ENCODE results near the gene DDX39A.
"Not testable (repeated sequence)": the region's sequence is repeated elsewhere in the genome, so short reads cannot be mapped to it uniquely, and the experiment has no call there.

The DDX39A gene

DNA sequence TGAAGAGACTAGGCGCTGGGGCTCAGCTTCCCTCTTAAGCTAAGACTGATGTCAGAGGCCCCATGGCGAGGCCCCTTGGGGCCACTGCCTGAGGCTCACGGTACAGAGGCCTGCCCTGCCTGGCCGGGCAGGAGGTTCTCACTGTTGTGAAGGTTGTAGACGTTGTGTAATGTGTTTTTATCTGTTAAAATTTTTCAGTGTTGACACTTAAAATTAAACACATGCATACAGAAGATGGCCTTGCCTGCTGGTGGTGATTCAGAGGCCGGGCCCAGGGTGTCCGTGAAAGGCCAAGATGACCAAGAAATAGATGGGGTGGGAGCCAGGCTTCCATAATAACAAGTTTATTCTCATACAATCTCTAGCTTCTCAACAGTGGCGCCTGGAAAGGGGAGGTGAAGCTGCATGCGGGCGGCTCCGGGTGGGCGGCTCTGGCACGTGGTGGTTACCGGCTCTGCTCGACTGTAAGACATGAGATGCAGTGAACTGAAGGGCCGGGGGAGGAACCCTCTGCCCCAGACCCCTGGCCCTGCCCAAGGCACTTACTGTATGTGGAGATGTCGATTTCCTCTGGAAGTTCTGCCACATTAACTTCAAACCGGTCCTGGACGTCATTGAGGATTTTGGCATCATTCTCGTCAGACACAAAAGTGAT, 10.5 kb downstream of the DDX39A start:
- no peak for DNase-seq (ENCODE audit: low read depth)

DNA sequence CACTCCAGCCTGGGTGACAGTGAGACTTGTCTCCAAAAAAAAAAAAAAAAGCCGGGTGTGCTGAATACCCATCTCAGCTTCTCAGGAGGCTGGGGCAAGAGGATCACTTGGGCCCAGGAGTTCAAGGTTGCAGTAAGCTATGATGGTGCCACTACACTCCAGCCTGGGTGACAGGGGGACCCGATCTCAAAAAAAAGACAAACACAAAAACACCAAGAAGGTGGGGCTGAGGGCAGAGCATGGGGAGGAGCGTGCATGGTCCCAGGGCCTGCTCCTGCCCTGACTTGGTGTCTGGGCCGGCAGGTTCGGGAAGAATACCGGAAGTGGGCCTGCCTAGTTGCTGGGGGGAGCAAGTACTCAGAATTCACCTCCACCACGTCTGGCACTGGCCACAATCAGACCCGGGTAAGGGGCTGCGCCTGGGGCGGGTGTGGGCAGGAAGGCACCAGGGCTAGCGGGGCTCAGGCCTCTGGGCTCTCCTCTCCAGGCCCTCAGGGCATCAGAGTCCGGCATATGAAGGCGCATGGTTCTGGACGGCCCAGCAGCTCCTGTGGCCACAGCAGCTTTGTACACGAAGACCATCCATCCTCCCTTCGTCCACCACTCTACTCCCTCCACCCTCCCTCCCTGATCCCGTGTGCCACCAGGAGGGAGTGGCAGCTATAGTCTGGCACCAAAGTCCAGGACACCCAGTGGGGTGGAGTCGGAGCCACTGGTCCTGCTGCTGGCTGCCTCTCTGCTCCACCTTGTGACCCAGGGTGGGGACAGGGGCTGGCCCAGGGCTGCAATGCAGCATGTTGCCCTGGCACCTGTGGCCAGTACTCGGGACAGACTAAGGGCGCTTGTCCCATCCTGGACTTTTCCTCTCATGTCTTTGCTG, 11.3 kb downstream of the DDX39A start:
- no peak for DNase-seq (ENCODE audit: low read depth)

DNA sequence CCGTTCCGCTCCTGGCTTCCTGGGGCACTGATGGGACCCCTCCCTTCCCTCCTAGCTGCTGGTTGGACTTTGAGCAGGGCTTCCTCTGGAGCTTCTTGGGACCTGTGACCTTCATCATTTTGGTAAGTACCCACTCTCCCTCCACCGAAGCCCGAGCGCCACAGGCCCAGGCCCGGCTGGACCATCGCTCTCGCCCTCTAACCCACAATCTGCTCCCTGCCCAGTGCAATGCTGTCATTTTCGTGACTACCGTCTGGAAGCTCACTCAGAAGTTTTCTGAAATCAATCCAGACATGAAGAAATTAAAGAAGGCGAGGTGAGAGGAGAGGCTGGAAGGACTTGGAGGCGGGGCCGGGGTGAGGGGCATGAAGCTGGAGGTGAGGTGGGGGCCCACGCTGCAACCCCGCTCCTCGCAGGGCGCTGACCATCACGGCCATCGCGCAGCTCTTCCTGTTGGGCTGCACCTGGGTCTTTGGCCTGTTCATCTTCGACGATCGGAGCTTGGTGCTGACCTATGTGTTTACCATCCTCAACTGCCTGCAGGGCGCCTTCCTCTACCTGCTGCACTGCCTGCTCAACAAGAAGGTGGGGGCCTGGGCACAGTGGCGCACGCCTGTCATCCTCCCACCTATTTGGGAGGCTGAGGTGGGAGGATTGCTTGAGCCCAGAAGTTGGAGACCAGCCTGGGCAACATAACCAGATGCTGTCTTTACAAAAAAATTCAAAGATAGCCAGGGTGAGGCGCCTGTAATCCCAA, 12.3 kb downstream of the DDX39A start:
- no peak for DNase-seq (ENCODE audit: low read depth)

DNA sequence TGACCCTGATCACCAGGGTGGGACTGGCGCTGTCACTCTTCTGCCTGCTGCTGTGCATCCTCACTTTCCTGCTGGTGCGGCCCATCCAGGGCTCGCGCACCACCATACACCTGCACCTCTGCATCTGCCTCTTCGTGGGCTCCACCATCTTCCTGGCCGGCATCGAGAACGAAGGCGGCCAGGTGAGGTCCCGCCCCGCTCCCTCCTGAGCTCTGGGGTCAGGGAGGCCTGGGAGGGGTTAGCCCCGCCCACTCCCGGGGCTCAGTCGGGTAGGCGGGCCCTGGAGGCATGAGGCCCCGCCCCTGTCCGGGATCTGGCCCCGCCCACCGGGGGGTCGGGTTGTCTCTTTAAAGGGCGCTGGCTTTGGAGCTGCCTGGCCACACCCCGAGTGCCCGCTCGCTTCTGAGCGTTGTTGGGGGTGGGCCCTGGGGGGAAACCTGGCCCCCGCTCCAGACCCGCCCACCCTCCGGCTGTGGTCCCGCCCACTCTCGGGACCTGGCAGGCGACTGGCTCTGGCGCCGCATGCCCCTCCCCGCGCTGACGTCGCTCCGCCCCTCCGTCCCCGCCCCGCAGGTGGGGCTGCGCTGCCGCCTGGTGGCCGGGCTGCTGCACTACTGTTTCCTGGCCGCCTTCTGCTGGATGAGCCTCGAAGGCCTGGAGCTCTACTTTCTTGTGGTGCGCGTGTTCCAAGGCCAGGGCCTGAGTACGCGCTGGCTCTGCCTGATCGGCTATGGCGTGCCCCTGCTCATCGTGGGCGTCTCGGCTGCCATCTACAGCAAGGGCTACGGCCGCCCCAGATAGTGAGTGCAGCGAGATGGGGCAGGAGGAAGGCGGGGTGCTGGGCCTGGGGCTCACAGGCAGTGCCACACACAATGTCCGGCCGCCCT, 13.1 kb downstream of the DDX39A start:
- DNase-seq (ENCODE audit: low read depth), result peak; percentile 93

DNA sequence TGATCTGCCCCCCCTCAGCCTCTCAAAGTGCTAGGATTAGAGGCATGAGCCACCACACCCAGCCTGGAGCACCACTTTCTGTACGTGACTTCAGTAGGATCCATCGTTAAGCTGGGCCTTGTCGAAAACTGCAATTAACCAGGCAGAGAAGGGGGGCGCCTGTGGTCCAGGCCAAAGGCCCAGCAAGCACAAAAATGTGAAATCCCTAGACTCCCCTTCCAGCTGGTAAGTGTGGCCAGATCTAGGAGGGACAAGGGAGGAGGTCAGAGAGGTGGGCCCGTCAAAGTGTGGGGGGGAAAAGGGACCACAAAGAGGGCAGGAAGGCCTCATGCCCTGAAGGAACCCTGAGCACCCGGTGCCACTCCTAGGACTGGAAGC, 13.8 kb downstream of the DDX39A start:
- no peak for DNase-seq (ENCODE audit: low read depth)

DNA sequence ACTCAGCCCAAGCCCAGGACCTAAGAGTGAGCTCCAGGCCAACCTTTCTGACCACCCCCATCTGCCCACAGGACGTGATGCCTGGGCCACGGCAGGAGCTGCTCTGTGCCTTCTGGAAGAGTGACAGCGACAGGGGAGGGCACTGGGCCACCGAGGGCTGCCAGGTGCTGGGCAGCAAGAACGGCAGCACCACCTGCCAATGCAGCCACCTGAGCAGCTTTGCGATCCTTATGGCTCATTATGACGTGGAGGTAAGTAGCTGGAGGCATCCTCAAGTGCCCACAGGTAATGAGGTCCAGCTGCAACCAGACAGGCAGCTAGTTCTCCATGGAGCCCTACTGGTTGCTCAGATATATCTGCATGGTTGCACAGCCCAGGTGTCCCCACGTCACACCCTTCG, 14.8 kb downstream of the DDX39A start:
- DNase-seq (ENCODE audit: low read depth), result no peak

DNA sequence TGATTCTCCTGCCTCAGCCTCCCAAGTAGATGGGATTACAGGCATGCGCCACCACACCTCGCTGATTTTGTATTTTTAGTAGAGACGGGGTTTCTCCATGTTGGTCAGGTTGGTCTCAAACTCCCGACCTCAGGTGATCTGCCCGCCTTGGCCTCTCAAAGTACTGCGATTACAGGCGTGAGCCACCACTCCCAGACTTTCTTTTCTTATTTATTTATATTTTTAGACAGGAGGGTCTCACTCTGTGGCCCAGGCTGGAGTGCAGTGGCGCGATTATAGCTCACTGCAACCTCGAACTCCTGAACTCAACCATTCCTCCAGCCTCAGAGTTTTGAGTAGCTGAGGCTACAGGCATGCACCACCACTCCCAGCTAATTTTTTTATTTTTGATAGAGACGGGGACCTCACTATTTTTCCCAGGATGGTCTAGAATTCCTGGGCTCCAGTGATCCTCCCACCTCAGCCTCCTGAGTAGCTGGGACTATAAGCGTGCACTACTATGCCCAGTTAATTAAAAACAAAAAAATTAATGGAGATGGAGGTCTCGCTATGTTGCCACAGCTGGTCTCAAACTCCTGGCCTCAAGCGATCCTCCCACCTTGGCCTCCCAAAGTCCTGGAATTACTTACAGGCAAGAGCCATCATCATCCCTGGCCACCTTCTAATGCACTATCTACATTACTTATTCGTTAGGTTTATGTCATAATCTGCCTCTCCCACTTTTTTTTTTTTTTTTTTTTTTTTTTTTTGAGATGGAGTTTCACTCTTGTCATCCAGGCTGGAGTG, 15.8 kb downstream of the DDX39A start:
- DNase-seq (ENCODE audit: low read depth), result not testable (repeated sequence)

DNA sequence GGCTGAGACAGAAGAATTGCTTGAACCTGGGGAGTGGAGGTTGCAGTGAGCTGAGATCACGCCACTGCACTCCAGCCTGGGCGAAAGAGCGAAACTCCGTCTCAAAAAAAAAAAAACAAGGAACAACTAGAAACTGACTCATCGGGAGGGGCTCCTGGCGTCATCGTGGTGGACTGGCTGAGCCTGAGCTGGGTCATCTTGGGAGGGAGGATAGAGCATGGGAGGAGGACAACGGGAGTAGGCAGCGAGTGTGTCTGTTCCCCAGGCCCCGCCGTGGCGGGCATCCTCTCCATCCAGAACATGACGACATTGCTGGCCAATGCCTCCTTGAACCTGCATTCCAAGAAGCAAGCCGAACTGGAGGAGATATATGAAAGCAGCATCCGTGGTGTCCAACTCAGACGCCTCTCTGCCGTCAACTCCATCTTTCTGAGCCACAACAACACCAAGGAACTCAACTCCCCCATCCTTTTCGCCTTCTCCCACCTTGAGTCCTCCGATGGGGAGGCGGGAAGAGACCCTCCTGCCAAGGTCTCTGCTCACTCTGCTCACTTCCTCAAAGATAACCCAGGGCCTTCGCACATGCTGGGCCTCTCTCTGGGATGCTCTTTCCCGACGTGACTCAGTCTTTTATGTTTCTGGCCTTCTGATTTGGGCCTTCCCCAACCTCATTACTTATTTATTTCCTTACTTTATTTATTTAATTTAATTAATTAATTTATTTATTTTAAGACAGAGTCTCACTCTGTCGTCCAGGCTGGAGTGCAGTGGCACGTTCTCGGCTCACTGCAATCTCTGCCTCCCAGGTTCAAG, 16.6 kb downstream of the DDX39A start:
- no peak for DNase-seq (ENCODE audit: low read depth)

DNA sequence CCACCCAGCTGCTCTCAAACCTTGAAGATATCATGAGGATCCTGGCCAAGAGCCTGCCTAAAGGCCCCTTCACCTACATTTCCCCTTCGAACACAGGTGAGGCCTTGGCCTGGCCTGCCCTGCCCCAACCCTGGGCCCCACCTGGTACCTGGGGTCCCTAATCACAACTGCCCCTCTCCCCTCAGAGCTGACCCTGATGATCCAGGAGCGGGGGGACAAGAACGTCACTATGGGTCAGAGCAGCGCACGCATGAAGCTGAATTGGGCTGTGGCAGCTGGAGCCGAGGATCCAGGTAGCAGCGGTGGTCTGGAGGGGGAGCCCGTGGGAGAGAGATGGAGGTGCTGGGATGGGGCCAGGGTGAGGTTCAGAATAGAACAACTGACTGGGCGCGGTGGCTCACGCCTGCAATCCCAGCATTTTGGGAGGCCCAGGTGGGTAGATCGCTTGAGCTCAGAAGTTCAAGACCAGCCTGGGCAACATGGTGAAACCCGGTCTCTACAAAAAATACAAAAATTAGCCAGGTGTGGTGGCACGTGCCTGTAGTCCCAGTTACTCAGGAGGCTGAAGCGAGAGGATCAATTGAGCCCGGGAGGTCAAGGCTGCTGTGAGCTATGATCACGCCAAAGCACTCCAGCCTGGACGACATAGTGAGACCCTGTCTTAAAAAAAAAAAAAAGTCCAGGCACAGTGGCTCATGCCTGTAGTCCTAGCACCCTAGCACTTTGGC, 17.5 kb downstream of the DDX39A start:
- DNase-seq (ENCODE audit: low read depth), result no peak

DNA sequence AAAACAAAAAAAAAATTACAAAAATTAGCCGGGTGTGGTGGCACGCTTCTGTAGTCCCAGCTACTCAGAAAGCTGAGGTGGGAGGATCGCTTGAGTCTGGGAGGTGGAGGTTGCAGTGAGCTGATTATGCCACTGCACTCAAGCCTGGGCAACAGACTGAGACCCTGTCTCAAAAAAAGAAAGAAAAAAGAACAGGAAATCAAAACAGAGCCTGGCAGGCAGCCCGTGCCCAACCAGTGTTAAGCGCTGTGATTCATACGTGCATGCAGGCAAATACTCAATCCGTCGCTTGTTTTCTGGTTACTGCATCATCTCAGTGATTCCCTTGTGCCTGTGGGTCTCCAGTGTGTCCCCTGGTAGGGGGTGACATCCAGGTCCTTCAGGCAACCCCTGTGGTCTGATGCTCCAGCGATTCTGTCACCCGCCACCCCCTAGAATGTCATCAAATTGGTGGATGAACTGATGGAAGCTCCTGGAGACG, 18.1 kb downstream of the DDX39A start:
- DNase-seq (ENCODE audit: low read depth), result no peak

DNA sequence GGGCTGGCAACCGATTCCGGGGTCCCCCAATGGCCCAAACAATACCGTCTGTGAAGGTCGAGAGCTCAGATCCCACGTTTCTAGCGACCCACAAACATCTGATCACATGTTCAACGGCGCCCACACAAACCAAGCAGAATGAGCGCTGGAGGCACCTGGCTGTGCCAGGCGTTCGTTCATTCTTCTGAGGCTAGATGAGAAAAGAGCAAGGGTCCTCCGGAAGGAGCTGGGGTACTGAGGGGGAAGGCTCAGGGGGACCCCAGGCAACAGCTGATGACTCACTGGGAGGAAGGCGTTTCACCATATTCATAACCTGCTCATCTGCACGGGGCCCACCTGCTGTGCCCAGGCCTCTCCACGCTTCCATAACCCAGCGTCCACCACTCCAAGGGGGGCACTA, 22.0 kb downstream of the DDX39A start:
- DNase-seq (ENCODE audit: low read depth), result not testable (repeated sequence)

DNA sequence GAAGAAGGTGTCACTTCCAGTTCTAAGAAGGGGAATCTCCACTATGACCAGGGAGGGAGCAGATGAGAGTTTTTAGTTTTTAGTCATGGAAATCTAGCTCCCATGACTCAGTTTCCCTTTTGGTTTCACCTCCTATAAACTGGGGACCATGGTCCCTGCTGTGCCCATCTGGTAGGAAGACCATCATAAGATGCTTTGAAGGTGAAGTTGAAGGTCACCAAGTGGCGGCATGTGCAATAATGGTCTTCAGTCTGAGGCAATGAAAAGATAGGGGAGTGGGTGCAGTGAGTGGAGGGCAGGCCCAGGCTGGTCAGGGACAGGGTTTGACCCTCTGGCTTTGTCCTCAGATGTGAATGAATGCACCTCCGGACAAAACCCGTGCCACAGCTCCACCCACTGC, 22.4 kb downstream of the DDX39A start:
- DNase-seq (ENCODE audit: low read depth), result not testable (repeated sequence)

DNA sequence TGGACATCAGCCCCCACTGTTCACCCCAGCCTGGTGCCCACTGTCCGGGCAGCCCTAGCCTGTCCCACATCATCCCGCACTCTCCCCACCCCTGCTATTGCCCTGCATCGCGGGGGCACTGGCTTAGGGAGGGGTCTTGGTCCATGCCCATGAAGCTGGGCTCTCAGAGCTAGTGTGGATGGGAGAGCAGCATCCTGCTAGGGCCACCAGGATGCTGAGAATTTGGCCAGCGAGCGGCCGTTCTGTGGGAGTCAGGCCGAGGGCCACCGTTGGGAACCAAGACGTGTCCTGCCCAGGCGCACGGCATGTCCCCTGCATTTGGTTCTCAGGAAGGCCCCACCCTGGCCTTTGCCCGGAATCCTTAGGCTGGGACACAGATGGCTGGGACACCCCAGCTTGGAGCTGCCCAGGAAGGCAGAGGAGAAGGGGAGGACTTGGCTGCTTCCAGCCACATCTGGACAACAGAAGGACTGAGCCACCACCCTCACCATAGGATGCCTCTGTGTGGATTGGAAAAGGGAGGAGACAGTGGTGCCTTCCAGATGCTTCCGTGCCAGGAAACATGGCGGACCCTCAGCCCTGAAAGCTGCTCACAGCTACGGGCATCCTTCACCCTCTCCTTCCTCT, 23.3 kb downstream of the DDX39A start:
- no peak for DNase-seq (ENCODE audit: low read depth)

DNA sequence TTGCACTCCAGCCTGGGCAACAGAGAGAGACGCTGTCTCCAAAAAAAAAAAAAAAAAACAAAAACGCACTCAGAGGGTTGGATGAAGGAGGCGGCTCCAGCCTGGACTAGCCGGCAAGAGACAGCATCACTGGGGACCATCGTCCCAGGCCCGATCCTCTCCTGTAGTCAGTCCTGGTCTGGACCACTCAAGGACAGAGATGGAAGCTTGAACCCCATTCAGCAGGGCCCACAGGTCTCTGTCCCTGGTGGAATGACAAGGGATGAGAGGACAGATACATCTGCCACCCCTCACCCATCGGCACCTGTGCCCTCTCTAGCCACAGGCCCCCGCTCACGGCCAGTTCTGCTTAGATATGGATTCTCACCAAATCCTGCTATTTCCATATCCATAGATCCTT, 23.9 kb downstream of the DDX39A start:
- no peak for DNase-seq (ENCODE audit: low read depth)

DNA sequence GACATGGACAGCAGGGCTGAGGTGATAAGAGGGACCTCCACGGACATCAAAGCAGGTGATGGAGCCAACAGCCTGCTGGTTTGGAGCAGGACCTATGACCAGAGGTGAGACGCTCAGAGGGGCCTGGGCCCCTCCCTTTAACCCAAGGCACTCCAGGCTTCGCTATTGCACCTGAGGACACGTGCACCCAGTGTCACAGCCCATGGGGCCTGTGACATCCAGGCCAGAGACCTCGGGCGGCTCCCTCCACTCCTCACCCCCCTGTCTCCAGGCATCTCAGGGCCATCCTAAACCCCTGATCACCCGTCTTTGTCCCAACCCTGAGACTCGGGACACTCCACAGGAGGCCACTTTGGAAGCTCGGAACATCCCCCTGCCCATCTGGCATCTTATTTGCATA, 25.0 kb downstream of the DDX39A start:
- no peak for DNase-seq (ENCODE audit: low read depth)

DNA sequence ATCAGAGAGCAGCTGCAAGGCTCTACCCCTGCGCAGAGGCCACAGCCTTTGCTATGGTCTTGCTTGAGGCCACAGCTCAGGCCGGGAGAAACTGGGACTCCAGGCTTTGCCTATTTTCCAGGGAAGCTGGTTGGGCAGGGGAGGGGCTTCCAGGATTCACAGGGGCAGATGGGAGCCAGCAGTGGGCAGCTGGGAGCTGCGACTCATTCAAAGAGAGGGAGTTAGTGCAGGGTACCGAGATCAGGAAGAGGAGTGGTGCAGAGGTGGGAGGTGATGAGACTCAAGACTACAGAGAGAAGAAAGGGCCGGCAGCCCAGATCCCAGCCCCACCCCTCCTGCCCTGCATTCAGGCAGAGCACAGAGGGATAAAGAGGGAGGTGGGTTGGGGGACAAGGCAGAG, 25.8 kb downstream of the DDX39A start:
- no peak for DNase-seq (ENCODE audit: low read depth)

DNA sequence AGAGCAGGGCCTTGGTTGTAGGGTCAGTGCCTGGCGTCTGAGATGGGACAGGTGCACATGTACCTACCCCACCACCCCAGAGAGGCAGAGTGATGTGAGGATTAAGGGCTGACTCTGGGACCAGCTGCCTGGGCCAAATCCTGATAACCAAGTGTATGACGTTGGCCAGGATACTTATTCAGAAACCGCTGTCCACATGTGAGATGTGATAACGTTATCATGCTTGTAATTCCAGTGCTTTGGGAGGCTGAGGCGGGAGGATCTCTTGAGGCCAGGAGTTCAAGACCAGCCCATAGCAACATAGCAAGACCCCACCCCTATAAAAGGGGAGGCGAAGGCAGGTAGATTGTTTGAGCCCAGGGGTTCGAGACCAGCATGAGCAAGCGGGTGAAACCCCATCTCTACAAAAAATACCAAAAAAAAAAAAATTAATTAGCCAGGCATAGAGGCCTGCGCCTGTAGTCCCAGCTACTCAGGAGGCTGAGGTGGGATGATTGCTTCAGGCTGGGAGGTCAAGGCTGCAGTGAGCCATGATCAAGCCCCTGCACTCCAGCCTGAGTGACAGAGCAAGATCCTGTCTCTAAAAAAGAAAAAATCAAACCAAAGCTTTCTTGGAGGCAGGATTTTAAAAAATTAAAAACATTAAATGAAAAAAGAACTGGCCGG, 27.9 kb downstream of the DDX39A start:
- no peak for DNase-seq (ENCODE audit: low read depth)

DNA sequence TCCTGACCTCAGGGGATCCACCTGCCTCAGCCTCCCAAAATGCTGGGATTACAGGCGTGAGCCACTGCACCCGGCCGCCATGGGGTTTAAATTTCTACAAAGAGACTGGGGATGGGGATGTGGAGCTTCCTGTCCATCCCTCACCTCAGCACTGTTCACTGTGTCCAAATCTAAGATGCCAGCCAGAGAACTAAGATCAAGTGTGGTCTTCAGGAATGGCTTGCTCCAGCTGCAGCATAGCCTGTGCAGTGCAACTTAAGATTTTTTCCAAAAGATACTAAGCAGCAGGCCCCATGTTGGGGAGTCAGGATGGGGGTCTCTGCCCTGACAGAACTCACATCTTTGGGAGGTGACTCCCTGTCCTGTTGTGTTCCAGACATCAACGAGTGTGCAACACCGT, 28.6 kb downstream of the DDX39A start:
- no peak for DNase-seq (ENCODE audit: low read depth)

All from activated T-cell treated with anti-CD3 and anti-CD28 coated beads for 48 hours (primary cell).